ENCODE results near the gene CCS.

DNA sequence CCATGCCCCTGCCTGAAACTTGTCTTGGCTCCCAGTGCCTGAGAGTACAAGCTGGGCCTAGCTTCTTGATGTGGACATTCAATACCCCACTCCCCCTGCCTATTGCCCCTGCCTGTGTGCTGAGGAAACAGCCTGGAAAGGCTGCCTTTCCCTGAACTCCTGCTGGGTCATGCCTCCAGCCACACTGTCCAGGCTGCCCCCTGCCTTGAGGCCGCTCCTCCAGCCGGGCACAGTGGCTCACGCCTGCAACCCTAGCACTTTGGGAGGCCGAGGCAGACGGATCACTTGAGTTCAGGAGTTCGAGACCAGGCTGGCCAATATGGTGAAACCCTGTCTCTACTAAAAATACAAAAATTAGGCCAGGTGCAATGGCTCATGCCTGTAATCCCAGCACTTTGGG is 10.1 kb downstream of the CCS start:
- TF ChIP-seq, protein P1, sequence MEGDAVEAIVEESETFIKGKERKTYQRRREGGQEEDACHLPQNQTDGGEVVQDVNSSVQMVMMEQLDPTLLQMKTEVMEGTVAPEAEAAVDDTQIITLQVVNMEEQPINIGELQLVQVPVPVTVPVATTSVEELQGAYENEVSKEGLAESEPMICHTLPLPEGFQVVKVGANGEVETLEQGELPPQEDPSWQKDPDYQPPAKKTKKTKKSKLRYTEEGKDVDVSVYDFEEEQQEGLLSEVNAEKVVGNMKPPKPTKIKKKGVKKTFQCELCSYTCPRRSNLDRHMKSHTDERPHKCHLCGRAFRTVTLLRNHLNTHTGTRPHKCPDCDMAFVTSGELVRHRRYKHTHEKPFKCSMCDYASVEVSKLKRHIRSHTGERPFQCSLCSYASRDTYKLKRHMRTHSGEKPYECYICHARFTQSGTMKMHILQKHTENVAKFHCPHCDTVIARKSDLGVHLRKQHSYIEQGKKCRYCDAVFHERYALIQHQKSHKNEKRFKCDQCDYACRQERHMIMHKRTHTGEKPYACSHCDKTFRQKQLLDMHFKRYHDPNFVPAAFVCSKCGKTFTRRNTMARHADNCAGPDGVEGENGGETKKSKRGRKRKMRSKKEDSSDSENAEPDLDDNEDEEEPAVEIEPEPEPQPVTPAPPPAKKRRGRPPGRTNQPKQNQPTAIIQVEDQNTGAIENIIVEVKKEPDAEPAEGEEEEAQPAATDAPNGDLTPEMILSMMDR (IDR thresholded peaks at IDR 0.05; ENCODE audit: poor library complexity): no peak
- TF ChIP-seq EZH2phosphoT487 (IDR thresholded peaks at IDR 0.05; ENCODE audit: low read depth, severe bottlenecking, unreplicated experiment): no peak
- TF ChIP-seq EZH2 (IDR thresholded peaks at IDR 0.05; ENCODE audit: borderline replicate concordance): no peak

All from hepatocyte (in vitro differentiated cells).